ENCODE data around the gene NIPAL4.

NIPAL4 gene

DNA sequence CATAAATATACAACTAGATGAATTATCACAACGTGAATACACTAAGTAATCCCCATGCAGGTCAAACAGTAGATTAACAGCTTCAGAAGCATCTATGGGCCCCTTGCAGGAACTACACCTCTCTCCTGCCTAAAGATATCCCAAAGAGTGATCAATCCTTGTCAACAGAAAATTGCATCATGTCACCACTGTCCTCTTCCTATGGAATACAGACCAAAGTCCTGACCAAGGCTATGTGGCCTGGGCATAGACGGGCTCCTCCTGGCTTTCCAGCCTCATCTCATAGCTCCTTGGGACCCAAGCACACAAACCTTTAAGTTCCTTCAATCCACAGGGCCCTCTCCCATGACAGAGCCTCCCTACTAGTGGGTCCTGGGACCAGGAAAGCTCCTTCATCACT lies 25.3 kb downstream of the NIPAL4 start:
- DNase-seq (ENCODE audit: low spot score), result no peak

DNA sequence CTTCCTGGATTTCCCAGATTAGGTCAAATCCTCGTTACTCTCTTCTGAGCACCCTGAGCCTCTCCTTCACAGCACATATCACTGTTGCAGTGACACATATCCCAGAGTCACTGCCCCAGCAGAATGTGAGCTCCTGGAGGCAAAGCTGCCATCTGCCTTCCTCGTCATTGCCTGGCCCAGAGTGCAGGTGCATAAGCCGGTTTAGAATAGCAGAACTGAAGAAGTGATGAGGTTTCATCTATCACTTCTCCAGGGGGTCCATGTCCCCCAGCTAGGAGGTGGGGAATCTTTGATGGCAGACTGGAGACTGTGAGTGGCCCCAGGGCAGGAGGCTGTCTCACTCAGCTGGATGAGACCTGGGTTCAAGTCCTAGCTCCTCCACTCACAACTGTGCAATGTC lies 25.8 kb downstream of the NIPAL4 start:
- no peak for DNase-seq (ENCODE audit: low spot score)

DNA sequence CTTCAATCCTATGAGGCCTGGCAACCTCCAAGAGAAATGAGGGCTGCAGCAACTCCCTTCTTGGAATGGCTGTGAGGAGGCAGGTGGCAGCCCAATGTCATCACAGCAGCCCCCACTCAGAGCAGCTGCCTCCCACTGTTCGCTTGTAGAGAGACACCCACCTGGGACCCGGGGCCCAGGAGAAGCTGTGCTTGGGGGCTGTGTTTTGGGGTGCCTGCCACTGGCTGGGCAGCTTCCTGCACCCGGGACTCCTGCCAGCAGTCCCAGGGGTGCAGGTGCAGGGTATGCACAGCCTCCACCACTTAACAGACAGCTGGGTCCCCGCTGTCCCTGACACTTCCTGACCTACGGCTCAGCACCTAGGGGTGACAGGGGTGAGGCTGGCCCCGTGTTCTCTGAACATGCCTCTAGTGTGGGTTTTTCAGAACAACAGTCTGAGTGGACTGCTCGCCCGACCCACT lies 26.2 kb downstream of the NIPAL4 start:
- no peak for DNase-seq (ENCODE audit: low spot score)

DNA sequence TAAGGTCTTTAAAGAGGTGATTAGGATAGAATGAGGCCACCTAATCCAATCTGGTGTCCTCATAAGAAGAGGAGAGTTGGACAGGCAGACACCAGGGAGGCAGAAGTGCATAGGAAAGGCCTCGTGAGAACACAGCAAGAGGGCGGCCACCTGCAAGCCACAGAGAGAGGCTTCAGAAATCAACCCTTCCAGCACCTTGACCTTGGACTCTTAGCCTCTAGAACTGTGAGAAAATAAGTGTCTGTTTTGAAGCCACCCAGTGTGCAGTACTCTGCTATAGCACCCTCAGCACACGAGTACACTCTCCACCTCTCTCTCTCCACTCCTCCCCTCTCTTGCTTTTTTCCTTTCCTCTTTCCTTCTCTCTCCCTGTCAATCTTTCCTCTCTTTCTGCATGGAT lies 26.8 kb downstream of the NIPAL4 start:
- DNase-seq (ENCODE audit: low spot score), result peak; percentile 59

DNA sequence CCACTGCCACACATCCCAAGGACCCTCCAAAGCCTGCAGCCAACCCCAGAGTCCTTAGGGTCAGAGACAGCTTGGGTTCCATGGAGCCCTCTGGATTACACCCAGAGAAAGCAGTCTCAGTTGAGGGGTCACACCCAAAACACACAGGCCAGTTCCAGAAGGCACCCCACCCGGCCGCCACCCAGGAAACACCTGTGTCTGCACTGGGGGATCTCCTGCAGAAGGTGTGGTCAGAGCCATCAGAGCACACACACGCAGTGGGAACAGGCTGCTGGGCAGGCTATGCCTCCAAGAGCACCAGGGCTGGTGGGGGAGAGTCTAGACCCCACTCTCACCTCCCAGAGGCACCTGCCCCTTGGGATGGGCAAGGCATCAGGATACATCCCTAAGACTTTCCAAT lies 27.3 kb downstream of the NIPAL4 start:
- no peak for DNase-seq (ENCODE audit: low spot score)

DNA sequence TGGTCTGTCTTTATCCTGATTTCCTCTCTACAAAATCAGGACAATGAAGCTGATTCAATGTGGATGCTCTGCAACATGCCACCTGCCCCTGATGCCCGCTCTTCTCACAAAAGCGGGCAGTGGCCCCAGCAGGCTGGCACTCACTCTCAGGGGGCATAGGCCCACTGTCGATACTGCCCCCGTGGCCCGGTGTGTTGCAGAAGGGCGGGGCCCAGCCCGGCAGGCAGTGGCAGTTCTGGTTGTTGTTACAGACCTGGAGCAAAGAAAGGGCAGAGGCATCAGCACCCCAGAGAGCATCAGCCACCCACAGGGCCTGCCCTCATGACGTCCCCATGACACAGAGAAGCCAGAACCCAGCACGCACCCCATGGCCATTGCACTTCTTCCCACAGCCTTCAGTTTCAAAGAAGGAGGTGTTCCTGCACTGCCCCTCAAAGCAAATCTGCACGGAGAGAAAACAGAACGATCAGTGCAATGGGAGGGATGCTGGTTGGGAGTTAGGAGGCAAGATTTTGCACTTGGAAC lies 31.5 kb downstream of the NIPAL4 start:
- DNase-seq (ENCODE audit: low spot score), result no peak

DNA sequence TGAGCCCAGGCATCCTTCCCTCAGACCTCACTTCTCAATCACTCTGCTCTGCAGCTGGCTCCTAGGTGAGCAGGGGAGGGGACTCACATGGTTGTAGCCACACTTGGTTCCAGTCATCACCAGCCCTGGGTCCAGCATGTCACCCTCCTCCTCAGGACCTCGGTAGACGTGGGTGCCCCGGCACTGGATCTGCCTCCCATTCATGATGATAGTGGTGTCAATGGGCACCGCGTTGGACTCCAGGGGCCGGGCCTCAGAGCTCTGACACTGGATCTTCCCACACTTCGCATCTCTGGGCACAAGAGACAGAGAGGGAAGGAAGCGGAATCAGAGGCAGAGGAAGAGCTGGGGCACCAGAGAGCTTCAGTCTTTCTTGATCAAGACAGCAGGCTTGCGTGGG lies 32.9 kb downstream of the NIPAL4 start:
- DNase-seq (ENCODE audit: low spot score), result no peak

DNA sequence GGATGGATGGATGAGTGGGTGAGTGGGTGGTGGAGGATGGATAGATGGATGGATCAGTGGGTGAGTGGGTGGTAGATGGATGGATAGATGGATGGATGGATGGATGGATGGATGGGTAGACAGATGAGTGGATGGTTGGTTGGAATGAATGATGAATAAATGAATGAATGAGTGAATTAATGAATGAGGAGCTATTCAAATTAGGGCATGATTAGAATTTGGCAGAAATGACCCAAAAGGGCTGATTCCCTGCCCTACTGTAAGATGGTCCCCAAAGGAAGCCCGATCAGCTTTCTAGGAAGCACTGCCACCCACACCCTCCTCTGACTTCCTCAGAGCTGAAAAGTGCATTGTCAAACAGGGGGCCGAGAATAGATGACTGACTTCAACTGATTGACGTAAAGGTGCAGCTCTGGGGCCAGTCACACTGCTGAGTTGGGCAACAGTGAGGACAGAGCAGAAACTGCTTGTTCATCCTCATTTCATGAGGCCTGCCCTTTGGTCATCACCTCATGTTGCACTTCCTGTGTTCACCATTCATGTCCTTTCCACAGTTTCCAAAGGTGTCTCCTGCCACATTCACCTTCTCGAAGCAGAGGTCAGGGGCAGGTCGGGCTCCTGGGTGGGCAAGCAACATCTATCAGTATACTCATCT lies 34.3 kb downstream of the NIPAL4 start:
- no peak for DNase-seq (ENCODE audit: low spot score)

DNA sequence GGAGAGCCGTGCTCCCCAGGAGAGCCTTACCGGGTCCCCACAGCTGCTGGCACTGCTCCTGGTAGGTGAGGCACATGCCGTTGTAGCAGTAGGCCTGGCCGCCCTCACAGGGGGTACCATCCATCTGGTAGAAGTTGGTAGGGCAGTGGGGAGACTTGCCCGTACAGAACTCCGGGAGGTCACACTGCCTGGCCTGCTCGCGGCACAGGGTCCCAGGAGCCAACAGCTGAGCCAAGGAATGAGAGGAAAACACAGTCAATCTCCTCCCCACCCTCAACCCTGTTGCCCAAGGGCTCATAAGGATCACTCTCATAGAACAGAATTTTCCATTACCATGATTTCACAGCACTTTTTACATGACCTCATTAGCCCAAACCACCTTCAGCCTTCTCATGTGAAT lies 36.9 kb downstream of the NIPAL4 start:
- DNase-seq (ENCODE audit: low spot score), result peak; percentile 16

DNA sequence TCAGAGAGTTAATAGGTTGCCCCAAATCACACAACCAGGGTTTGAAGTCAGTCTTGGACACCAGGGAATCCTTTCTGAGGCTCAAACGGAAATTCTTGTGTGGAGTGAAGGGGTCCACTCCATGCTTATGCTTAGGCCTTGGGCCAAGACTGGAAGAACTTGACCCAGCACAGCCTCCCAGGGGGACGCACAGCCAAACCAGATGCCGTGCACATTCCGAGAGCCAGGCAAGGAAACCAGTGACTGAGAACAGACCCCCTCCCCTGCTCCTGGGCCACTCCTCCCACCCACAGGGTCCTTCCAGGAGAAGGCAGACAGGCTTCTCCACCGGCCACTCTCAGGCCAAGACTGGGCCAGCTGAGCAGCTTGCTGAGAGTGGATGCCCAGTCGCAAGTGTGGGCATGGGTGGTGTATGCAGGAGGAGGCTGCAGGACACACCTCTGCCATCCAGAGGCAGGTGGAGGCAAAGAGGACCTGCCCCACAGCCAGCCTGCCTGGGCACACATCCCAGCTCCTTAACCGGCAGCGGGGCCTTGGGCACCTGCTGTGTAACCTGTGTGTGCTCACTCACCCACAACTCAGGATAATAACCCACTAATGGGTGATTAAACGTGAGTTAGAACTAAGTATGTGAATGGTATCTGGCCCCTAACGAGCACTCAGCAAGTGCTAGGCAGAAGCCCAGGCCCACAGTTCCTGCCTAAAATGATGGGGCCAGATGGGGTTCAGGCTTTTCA lies 38.0 kb downstream of the NIPAL4 start:
- DNase-seq (ENCODE audit: low spot score), result peak; percentile 42

DNA sequence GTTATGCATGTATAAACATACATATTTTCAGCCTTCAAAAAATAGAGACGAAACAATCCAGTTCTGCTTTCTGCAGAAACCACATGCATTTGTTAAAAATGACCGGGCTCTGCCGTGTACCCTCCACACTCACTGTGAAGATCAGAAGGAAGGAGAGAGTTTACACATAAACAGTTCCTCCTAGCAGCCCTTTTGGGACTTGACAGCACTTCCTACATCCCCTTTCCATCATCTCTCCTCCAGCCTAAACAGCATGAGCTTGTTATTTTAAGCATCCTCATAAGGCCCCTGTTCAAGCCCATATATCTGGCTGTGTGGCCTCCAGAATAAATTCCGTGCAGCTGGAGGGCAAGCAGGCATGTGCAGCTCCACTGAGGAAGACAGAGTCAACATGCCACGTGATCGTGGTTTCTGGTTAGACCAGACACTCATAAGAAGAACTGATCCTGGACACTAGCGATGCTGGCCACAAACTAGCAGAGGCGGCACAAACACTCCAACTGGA lies 42.2 kb downstream of the NIPAL4 start:
- no peak for DNase-seq (ENCODE audit: low spot score)

DNA sequence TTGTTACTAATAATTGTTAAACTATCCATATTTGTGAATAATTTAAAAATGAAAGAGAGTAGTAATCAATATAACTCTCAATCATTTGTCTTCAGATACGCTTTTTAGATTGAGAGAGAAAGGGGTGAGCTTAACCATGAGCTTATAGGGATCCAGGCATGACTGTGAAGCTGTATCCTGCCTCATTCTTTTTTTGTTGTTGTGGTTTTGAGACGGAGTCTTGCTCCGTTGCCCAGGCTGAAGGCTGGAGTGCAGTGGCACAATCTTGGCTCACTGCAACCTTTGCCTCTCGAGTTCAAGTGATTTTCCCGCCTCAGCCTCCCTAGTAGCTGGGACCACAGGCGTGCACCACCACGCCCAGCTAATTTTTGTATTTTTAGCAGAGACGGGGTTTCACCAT lies 44.0 kb downstream of the NIPAL4 start:
- no peak for DNase-seq (ENCODE audit: low spot score)

DNA sequence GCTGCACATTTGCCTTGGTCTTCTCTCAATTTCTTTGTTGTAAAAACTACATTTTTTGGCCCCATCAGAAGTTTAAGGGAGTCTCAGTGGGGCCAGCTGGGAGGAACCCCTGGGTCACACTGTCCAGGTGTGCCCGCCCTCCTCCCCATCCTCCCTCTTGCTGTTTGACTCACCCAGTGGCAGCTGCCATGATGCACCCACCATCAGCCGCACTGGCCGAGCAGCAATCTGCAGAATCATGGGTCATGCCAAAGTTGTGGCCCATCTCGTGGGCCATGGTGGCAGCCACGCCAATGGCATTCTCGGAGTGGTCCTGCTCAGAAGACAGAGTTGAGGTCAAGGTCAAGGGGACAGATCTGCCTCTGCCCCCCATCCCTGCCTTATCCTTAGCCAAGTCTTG lies 45.5 kb downstream of the NIPAL4 start:
- DNase-seq (ENCODE audit: low spot score), result no peak

DNA sequence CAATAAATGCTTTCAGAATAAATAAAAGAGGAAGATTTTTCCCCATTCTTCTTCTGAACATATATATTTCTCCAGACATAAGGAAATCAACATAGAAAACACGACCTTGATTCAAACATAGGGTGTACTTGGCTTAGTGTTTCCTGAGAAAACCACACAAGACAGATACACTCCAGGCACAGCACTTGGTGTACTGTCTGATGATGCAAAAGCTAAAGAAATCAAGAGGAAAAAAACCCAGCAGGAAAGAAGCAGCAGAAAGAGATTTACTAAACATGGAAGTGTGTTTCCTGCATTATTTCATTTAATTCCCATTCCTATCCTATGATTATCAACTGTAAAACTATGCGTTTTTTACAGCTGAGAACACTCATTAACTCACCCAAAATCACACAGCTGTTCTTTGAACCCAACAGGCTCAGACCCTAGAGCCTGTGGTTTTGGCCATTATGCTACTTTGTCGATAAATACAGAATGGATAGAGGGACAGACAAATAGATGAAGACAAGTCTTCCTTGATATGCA lies 46.1 kb downstream of the NIPAL4 start:
- DNase-seq (ENCODE audit: low spot score), result no peak

DNA sequence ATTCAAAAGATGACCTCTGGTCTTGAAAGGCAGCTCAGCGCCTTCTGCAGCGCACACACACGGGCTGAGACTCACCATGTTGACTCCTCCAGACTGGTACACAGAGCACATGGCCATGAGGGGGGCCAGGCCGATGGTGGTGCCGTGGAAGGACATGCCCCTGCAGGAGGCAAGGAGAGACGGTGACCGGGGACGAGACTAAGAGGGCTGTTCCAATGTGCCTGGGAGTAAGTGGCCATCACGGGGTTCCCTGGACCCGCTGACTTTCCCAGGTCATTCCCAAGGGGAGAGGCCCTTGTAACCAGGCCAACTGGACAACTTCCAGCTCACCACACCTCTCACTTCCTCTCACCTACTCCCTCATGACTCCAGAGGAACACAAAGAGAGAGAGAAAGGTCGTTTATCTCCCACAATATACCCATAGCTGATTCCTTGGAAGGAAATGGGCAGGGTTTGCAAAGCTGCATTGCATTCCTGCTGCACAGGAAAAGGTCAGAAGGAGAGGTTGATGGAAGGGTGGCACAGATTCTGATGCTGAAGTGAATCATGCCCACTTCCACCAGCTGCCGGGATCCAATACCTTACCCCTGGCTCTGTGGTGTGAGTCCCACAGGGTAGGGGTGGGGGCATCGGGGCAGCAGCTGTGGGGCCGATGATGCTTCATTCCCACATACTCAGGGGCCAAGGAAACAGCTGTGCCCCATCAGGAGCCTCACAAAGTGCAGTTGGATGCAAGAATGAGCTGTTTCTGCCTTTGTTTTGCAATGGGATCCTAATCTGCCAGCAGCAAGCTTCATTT lies 47.2 kb downstream of the NIPAL4 start:
- no peak for DNase-seq (ENCODE audit: low spot score)

DNA sequence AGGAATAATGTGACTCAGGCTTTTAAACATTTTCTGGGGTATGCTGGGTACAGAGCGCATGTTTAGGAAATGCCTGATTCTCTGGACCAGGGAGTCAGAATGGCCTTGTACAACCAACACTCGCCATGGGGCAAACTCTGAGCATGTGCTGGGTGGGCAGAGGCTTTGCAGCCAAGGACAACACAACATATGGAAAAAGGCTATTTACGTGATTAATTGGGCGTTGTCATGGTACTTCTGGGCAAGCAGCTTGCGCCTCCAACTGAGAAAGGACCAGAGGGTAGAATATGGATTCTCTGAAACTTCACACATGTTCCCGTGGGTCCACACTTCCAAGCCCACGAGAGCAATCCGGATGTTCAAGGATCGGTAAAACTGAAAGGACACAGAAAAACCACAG lies 49.1 kb downstream of the NIPAL4 start:
- no peak for DNase-seq (ENCODE audit: low spot score)

DNA sequence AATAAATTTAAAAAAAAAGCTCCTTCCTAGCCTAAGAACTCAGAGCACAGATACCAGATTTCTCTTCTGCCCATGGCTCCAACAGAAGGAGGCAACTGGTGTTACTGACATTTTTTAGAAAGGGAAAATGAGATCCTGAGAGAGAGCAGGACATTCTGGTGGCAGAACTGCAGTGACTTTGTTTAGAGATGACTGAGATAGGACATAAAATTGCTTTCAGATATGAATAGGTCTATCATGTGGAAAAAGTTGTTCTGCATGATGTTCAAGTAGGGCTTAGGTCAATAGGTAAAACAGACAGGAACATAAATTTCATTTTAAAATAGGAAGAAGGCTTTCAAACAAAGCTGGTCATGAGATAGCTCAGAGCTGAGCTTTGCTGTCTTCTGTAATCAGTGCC lies 49.6 kb downstream of the NIPAL4 start:
- DNase-seq (ENCODE audit: low spot score), result no peak

DNA sequence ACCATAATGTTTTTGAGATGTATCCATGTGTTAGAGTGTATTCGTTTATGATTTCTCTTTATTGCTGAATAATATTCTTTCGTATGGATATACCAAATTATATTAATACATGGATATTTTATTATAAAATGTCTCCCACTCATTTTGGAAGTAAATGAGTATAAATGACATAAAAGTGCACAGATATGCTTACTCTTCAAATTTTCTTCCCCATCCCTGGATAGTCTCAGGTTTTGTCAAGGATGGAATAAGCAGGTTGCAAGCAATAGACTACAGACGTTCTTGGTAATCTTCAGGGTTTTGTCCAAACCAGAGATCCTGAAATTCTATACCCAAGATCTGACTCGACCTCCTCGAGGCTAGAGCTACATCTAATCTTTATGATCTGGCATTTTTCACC lies 50.7 kb downstream of the NIPAL4 start:
- no peak for DNase-seq (ENCODE audit: low spot score)

DNA sequence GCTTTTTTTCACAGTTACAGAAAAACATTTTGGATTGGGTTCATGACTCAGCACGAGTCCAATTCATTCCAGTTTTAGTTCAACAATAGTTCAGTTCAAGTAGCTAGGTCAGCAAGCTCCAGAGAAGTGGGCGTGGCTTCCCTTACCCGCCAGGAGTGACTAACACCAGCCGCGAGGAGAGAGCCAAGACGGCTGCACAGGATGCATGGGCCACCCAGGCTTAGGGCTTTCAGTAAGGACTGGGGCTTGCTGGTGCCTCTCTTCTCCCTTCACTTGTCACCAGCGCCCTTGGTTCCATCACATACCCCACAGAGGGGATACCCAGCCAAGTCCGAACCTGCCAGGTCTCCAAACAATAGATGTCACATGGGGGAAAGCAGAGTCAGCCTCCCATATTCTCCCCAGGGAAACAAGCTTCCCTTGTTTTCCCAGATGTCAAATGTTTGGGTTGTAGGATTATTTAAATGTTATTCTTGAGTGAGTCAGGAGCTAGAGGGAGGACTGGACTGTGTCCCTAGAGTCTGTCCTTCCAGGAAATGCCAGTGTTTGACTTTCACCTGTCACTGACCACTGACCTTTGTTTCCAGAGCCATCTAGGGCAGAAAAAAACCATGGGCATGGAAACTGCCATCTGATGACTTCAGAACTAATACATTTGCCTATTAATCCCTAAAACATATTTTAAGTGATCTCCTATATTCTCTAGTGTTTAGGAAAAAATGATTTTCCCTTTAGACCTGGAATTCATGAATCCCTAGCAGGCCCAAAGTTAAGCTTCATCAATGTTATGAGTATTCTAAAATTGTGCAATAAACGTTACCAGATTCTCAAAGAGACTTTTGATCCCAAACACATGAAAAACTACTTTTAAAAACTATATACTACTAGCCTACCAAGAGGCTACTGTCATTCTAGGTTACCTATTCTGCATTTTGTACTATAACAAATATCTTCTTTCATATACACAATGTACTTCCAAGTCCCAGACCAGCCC lies 51.9 kb downstream of the NIPAL4 start:
- no peak for DNase-seq (ENCODE audit: low spot score)

DNA sequence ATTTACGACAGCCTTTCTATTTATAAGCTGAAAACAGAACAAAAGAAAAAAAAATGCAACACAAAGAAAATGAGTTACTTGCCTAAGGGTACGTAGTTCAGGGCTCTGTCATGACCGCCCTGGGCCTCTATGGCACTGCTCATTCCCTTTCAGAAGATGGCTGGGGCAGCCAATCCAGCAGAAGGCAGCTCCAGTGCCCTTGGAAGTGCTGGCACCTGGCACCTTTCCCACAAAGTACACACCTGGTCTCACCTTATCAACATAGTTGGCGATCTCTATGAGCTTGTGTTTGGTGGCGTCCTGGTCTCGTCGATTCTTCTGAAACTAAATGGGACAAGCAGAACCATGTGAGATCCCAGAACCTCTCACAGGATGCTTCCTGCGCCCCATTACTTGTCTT lies 53.2 kb downstream of the NIPAL4 start:
- no peak for DNase-seq (ENCODE audit: low spot score)

DNA sequence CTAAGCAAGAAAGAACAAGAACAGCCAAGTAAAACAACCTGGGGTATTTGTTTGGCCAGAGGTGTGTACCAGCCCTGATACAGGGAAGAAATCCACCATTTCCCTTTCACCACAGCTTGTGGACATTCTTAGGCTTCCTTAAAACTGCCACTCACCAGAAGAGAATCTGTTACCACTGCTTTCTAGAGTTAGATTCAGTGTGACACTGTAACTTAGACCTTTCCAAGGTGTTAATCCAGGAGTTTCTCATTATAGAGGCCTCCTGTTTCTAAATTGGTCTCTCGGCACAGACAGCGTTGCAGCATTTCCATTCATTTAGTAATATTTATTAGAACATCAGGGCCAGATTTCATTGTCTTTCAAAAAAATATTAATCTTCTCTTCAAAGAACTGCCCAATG lies 55.0 kb downstream of the NIPAL4 start:
- no peak for DNase-seq (ENCODE audit: low spot score)

Data from SK-N-DZ (cell line).